ENCODE measurements around the gene HTR7.

GRCh38 chr10:90879062-90879461, 21.2 kb upstream of the HTR7 start:
- TF ChIP-seq CTCF (conservative IDR thresholded peaks at IDR 0.05; ENCODE audit: low read depth, low read length) (no peak), EZH2 (IDR thresholded peaks at IDR 0.05; ENCODE audit: low read length, unreplicated experiment) (no peak)

All from PC-3 (cell line).